Stimulated activated naive CD4-positive, alpha-beta T cell (primary cell): ENCODE results near the gene GPRC5B.

ENCODE experiments used
- DNase-seq, 6 experiments: peaks; one replicate each; lab custom pipeline; 2025; lab: John Stamatoyannopoulos, UW

The GPRC5B gene

GRCh38 chr16:19884611-19885450, at the start of gene GPRC5B:
TSS of gene GPRC5B (minus strand) at chr16:19884848. CDS start at chr16:19872845, 12,003 bp downstream.
- peak; percentile 30 to 82 (median 56) for DNase-seq

GRCh38 chr16:19933740-19934139, 49.1 kb upstream of the GPRC5B start:
- no peak for DNase-seq

- DNase-seq: no peak
Observed at GRCh38 chr16:19929062-19929511, 44.4 kb upstream of the GPRC5B start.

GRCh38 chr16:19928432-19928831, 43.8 kb upstream of the GPRC5B start:
- DNase-seq: no peak

GRCh38 chr16:19926449-19927390, 42.1 kb upstream of the GPRC5B start:
- DNase-seq: no peak

GRCh38 chr16:19923396-19923795, 38.7 kb upstream of the GPRC5B start:
- no peak for DNase-seq

- DNase-seq: no peak
Observed at GRCh38 chr16:19919142-19919541, 34.5 kb upstream of the GPRC5B start.

- DNase-seq: no peak
Observed at GRCh38 chr16:19916064-19916463, 31.4 kb upstream of the GPRC5B start.

- DNase-seq: no peak
Observed at GRCh38 chr16:19914877-19915276, 30.2 kb upstream of the GPRC5B start.

- DNase-seq: no peak
Observed at GRCh38 chr16:19913340-19913645, 28.6 kb upstream of the GPRC5B start.

GRCh38 chr16:19912455-19913339, 28.0 kb upstream of the GPRC5B start:
- no peak for DNase-seq

- no peak for DNase-seq
Observed at GRCh38 chr16:19911747-19912454, 27.3 kb upstream of the GPRC5B start.

- DNase-seq: no peak
Observed at GRCh38 chr16:19911204-19911603, 26.6 kb upstream of the GPRC5B start.

- no peak for DNase-seq
Observed at GRCh38 chr16:19909750-19910322, 25.2 kb upstream of the GPRC5B start.

- no peak for DNase-seq
Observed at GRCh38 chr16:19908921-19909320, 24.3 kb upstream of the GPRC5B start.

GRCh38 chr16:19907161-19907992, 22.7 kb upstream of the GPRC5B start:
- peak; percentile 48 to 78 (median 60) for DNase-seq

GRCh38 chr16:19901164-19901563, 16.5 kb upstream of the GPRC5B start:
- no peak for DNase-seq

GRCh38 chr16:19899605-19899955, 14.9 kb upstream of the GPRC5B start:
- no peak for DNase-seq

GRCh38 chr16:19898924-19899604, 14.4 kb upstream of the GPRC5B start:
- peak in 3 of 6 experiments; percentile 1 to 16 (median 10) for DNase-seq
